ENCODE results near the gene NHERF1. TPM values are rescaled to one million over a fixed set of nuclear protein-coding genes. Genes with fewer than 3 reads are reported as not detected.
A peak's percentile ranks its signal among the peaks of the same experiment; 100 is the strongest.

The NHERF1 gene
- 91.3 and 92.9 TPM in 2 replicates for total RNA-seq (2021; fragmentation: NEBNext Ultra II Directional; extraction: Animal tissue kit (Norgen Biotek cat#: 25700))
- 99.2 and 140 TPM in 2 replicates for polyA plus RNA-seq (2011; rRNA removed)
- polyA plus RNA-seq (2011; cell fraction: cytosol; rRNA removed) = 107 TPM
- 85.0 TPM for polyA plus RNA-seq (2011; cell fraction: nucleus; rRNA removed)
- polyA plus RNA-seq (2012, experiment 1 of 2) = 74.7 to 102 TPM (median 92.8 TPM) in 4 replicates
- polyA plus RNA-seq (2012, experiment 2 of 2) = 128 TPM
- 121 TPM for polyA plus RNA-seq (2013, experiment 1 of 2)
- polyA plus RNA-seq (2013, experiment 2 of 2) = 130 TPM
- polyA minus RNA-seq (2011; rRNA and poly(A)+ RNA removed) = 57.8 and 78.7 TPM in 2 replicates
- 43.7 TPM for polyA minus RNA-seq (2011; cell fraction: cytosol; rRNA and poly(A)+ RNA removed)
- polyA minus RNA-seq (2011; cell fraction: nucleus; rRNA and poly(A)+ RNA removed) = 26.3 TPM
- long read RNA-seq, experiment 1, transcript SLC9A3R1-203 (4 exons, 714 nt) = minor isoform, 18 of 99 reads
- long read RNA-seq, experiment 1, transcript SLC9A3R1-202 (5 exons, 1,285 nt) = major isoform, 31 of 99 reads
- long read RNA-seq, experiment 1, transcript SLC9A3R1-201 (6 exons, 1,969 nt) = minor isoform, 22 of 99 reads
- long read RNA-seq, experiment 1, partial matches to known transcripts = 22 of 99 reads
- long read RNA-seq, experiment 1, other reads (novel, unspliced or antisense) = 5 of 99 reads
- long read RNA-seq, experiment 2, partial matches to known transcripts = 2 of 4 reads
- long read RNA-seq, experiment 2, other reads (novel, unspliced or antisense) = 0 of 4 reads

DNA sequence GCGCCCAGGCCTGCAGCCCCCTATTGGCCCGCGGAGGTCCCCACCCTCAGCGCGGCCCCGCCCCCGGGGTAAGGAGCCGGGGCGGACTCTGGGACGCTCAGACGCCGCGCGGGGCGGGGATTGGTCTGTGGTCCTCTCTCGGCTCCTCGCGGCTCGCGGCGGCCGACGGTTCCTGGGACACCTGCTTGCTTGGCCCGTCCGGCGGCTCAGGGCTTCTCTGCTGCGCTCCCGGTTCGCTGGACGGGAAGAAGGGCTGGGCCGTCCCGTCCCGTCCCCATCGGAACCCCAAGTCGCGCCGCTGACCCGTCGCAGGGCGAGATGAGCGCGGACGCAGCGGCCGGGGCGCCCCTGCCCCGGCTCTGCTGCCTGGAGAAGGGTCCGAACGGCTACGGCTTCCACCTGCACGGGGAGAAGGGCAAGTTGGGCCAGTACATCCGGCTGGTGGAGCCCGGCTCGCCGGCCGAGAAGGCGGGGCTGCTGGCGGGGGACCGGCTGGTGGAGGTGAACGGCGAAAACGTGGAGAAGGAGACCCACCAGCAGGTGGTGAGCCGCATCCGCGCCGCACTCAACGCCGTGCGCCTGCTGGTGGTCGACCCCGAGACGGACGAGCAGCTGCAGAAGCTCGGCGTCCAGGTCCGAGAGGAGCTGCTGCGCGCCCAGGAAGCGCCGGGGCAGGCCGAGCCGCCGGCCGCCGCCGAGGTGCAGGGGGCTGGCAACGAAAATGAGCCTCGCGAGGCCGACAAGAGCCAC is at the start of gene NHERF1:
TSS of gene NHERF1 (plus strand) at position 100 of the 750 bp plus-strand sequence. CDS start at position 319, 219 bp downstream.
- no peak within 1 kb of the TSS for H4K5ac ChIP-seq (ENCODE audit: insufficient read length, low read depth, low read length)
- H3K9ac ChIP-seq (replicated peaks in 1 of 4; ENCODE audit: extremely low read depth in 1 of 4, low read depth in 3 of 4, low read length in 3 of 4) = peak within 1 kb of the TSS; percentile 12 to 94 (median 71); a peak in 6 of 7 replicates
- H2BK12ac ChIP-seq (ENCODE audit: low read depth, low read length) = peak within 1 kb of the TSS; percentile 87; the same call in 1 of the 2 replicates
- peaks cover 19 to 26% of the 10 kb centered on the region in 2 experiments for H4K20me1 ChIP-seq (replicated peaks in 1 of 2; ENCODE audit: control insufficient read depth in 1 of 2, insufficient read depth in 2 of 2, low read length in 2 of 2)
- H4K8ac ChIP-seq (ENCODE audit: extremely low read depth, insufficient read depth, low read length) = no peak within 1 kb of the TSS; the same call in none of the 2 replicates
- peak within 1 kb of the TSS; percentile 79 to 96 for H3K4me2 ChIP-seq (ENCODE audit: insufficient read depth in 1 of 2, low read depth in 2 of 2, low read length in 2 of 2)
- H2AFZ ChIP-seq (ENCODE audit: low read length) = no peak within 1 kb of the TSS
- H3K18ac ChIP-seq (ENCODE audit: extremely low read depth, low read length) = peak within 1 kb of the TSS; percentile 83
- H3K23me2 ChIP-seq (ENCODE audit: low read depth, low read length) = peaks cover 13% of the 10 kb centered on the region
- H2BK20ac ChIP-seq (ENCODE audit: low read length) = peak within 1 kb of the TSS; percentile 48; the same call in 1 of the 2 replicates
- H3K14ac ChIP-seq (ENCODE audit: insufficient read length) = no peak within 1 kb of the TSS
- peak in 1 of 2 experiments; percentile 94 for DNase-seq (ENCODE audit: low read depth in 1 of 2, low spot score in 2 of 2)
- H2BK5ac ChIP-seq (ENCODE audit: low read depth, low read length) = peak within 1 kb of the TSS; percentile 87; the same call in 1 of the 2 replicates
- no peaks in the 10 kb centered on the region for H3K9me3 ChIP-seq (ENCODE audit: insufficient read depth in 2 of 2, low read depth in 1 of 2, low read length in 1 of 2)
- H4K91ac ChIP-seq (replicated peaks; ENCODE audit: insufficient read length, low read length) = peak within 1 kb of the TSS; percentile 86
- peak within 1 kb of the TSS; percentile 56 to 91 (median 86) for H3K4me3 ChIP-seq (ENCODE audit: extremely low read depth in 1 of 4, insufficient read depth in 2 of 4, low read depth in 3 of 4, low read length in 4 of 4)
- ChIA-PET POLR2A (ENCODE audit: partially characterized antibody) (interaction anchor here (0.6 to 9.3 kb wide), 19 partner anchors 7 to 144 kb away, joined by 3 to 70 read pairs (median 4); partner anchors contain the start of genes FADS6, FDXR, NAT9 and RAB37), CTCF (ENCODE audit: partially characterized antibody) (interaction anchor here (0.6 to 15.7 kb wide), 13 partner anchors 12 to 146 kb away, joined by 3 to 388 read pairs (median 5); partner anchors contain the start of genes NAT9 and RAB37)
- WGBS, 2 experiments (ENCODE audit: extremely low coverage in 1 of 2, insufficient coverage in 1 of 2, insufficient read length in 1 of 2, insufficient replicate concordance in 2 of 2, low coverage in 1 of 2, low lambda C conversion rate in 2 of 2, missing lambda C conversion rate in 1 of 2) = 2% methylated on average over 38 of the region's 90 CpGs; no CpG with 5 or more reads in 1 of the 2 experiments
- H2AK5ac ChIP-seq (ENCODE audit: low read depth, low read length) = no peak within 1 kb of the TSS
- H3K27me3 ChIP-seq (replicated peaks in 1 of 4; ENCODE audit: control insufficient read depth in 3 of 4, extremely low read depth in 1 of 4, insufficient read depth in 3 of 4, low read length in 3 of 4) = no peaks in the 10 kb centered on the region
- H2BK120ac ChIP-seq (replicated peaks; ENCODE audit: low read depth, low read length) = no peak within 1 kb of the TSS
- peaks cover 15% of the 10 kb centered on the region for H3K79me1 ChIP-seq (ENCODE audit: low read depth, low read length)
- H3K79me2 ChIP-seq (ENCODE audit: control insufficient read depth in 1 of 2, insufficient read depth in 2 of 2, low read length in 2 of 2) = peaks cover 7 to 46% of the 10 kb centered on the region in 2 experiments; a peak in 3 of 4 replicates
- peak within 1 kb of the TSS; percentile 32; the same call in 1 of the 2 replicates for H3K27ac ChIP-seq (ENCODE audit: low read depth, low read length)
- peaks cover 0 to 5% (median 0%) of the 10 kb centered on the region in 4 experiments; a peak in 1 of 8 replicates for H3K36me3 ChIP-seq (ENCODE audit: control insufficient read depth in 2 of 4, insufficient read depth in 4 of 4, low read length in 3 of 4)
- peak within 1 kb of the TSS; percentile 69 for H3K4ac ChIP-seq (replicated peaks; ENCODE audit: insufficient read length, low read depth, low read length)
- H3K4me1 ChIP-seq (replicated peaks in 1 of 4; ENCODE audit: control insufficient read depth in 3 of 4, insufficient read depth in 4 of 4, low read length in 3 of 4) = peaks cover 5 to 45% (median 25%) of the 10 kb centered on the region in 4 experiments
- H3K23ac ChIP-seq (ENCODE audit: insufficient read length) = no peak within 1 kb of the TSS
- peak within 1 kb of the TSS; percentile 27 for H3K56ac ChIP-seq (replicated peaks; ENCODE audit: insufficient read length, low read depth, low read length)
- no peak for FAIRE-seq
- peak within 1 kb of the TSS; percentile 92; the same call in 1 of the 2 replicates for H2BK15ac ChIP-seq (ENCODE audit: low read length)
- TF ChIP-seq GTF2F1 (IDR thresholded peaks at IDR 0.05; ENCODE audit: borderline replicate concordance, low read depth, low read length) (0 out of 2 replicates have a peak, but pooled peaks have one; percentile 30), SIN3A (conservative IDR thresholded peaks at IDR 0.05 in 1 of 2, IDR thresholded peaks at IDR 0.05 in 1 of 2; ENCODE audit: low read depth in 1 of 2, low read length in 2 of 2) (peak in 1 of 2 experiments; percentile 36; a peak in 1 of 4 replicates), HDAC6 (IDR thresholded peaks at IDR 0.05; ENCODE audit: low read depth, low read length) (no peak), SP1 (IDR thresholded peaks at IDR 0.05; ENCODE audit: low read depth, low read length) (peak; percentile 57; the same call in 1 of the 2 replicates), BACH1 (IDR thresholded peaks at IDR 0.05; ENCODE audit: low read length) (no peak), TBP (IDR thresholded peaks at IDR 0.05; ENCODE audit: low read depth, low read length) (peak; percentile 96), SUZ12 (IDR thresholded peaks at IDR 0.05; ENCODE audit: low read length) (no peak)

All from H1 (cell line).